Measurements from ENCODE around the gene PPP1R14B. TPM values are rescaled to one million over a fixed set of nuclear protein-coding genes. Genes with fewer than 3 reads are reported as not detected.

Gene PPP1R14B
- total RNA-seq, 3 donors from 2014 or later, result 73.6 to 142 (median 87.5) TPM

GRCh38 chr11:64250415-64251015 lies 3.8 kb upstream of the PPP1R14B start:
- TF ChIP-seq CTCF (IDR thresholded peaks at IDR 0.05), result no peak
- ATAC-seq, result no peak
- Histone ChIP-seq H3K36me3 (ENCODE audit: low read depth) (no peaks in the 10 kb centered on the region), H3K4me3 (no peak overlapping the region), H3K9me3 (no peaks in the 10 kb centered on the region), H3K4me1 (ENCODE audit: low read depth) (peaks cover 22% of the 10 kb centered on the region)
- intact Hi-C loops (cut with DNase I, micrococcal nuclease), result no loop called here
- peak; percentile 25 to 58 (median 57) for DNase-seq

- peaks cover 27% of the 10 kb centered on the region for H3K4me1 ChIP-seq (ENCODE audit: low read depth)
- intact Hi-C loops (cut with DNase I, micrococcal nuclease), result loop anchor here in 1 of 2 donors (10.0 kb wide), 1 partner anchor 65 kb away; the partner anchor contains the start of gene STIP1
- no peak for ATAC-seq
Measured at GRCh38 chr11:64249563-64250414, 3.0 kb upstream of the PPP1R14B start.

GRCh38 chr11:64249038-64249437 lies 2.3 kb upstream of the PPP1R14B start:
- TF ChIP-seq CTCF (IDR thresholded peaks at IDR 0.05), result no peak
- ATAC-seq (no peak), DNase-seq (peak in 1 of 3 donors; percentile 44)
- intact Hi-C loops (cut with DNase I, micrococcal nuclease), result loop anchor here in 1 of 2 donors (10.0 kb wide), 1 partner anchor 64 kb away; the partner anchor contains the start of gene STIP1
- Histone ChIP-seq H3K4me1 (ENCODE audit: low read depth) (peaks cover 28% of the 10 kb centered on the region), H3K36me3 (ENCODE audit: low read depth) (no peaks in the 10 kb centered on the region), H3K4me3 (no peak overlapping the region), H3K9me3 (no peaks in the 10 kb centered on the region)

More at GRCh38 chr11:64249563-64250414, 3.0 kb upstream of the PPP1R14B start:
- no peaks in the 10 kb centered on the region for H3K9me3 ChIP-seq
- DNase-seq, result no peak
- no peaks in the 10 kb centered on the region for H3K36me3 ChIP-seq (ENCODE audit: low read depth)
- TF ChIP-seq CTCF (IDR thresholded peaks at IDR 0.05), result no peak
- H3K4me3 ChIP-seq, result no peak overlapping the region

GRCh38 chr11:64248578-64248977 lies 1.8 kb upstream of the PPP1R14B start:
- no peak for TF ChIP-seq CTCF (IDR thresholded peaks at IDR 0.05)
- intact Hi-C loops (cut with DNase I, micrococcal nuclease), result loop anchor here in 1 of 2 donors (10.0 kb wide), 1 partner anchor 64 kb away; the partner anchor contains the start of gene STIP1
- no peaks in the 10 kb centered on the region for H3K36me3 ChIP-seq (ENCODE audit: low read depth)
- ATAC-seq (no peak), DNase-seq (peak in 2 of 3 donors; percentile 47 to 63)
- peaks cover 30% of the 10 kb centered on the region for H3K4me1 ChIP-seq (ENCODE audit: low read depth)
- no peaks in the 10 kb centered on the region for H3K9me3 ChIP-seq
- H3K4me3 ChIP-seq, result no peak overlapping the region

GRCh38 chr11:64247729-64248531 lies 1.2 kb upstream of the PPP1R14B start:
- Histone ChIP-seq H3K4me3 (no peak overlapping the region), H3K9me3 (no peaks in the 10 kb centered on the region), H3K36me3 (ENCODE audit: low read depth) (no peaks in the 10 kb centered on the region), H3K4me1 (ENCODE audit: low read depth) (peaks cover 30% of the 10 kb centered on the region)
- no peak for ATAC-seq
- intact Hi-C loops (cut with DNase I, micrococcal nuclease), result loop anchor here in 1 of 2 donors (10.0 kb wide), 1 partner anchor 63 kb away; the partner anchor contains the start of gene STIP1
- peak in 1 of 3 donors; percentile 20 for DNase-seq
- no peak for TF ChIP-seq CTCF (IDR thresholded peaks at IDR 0.05)

Measured in mucosa of descending colon (tissue), 3 donors.